Activated CD8-positive, alpha-beta T cell treated with anti-CD3 and anti-CD28 coated beads for 36 hours (primary cell): ENCODE results near the gene PTPRH. TPM values are rescaled to one million over a fixed set of nuclear protein-coding genes. Genes with fewer than 3 reads are reported as not detected.
A peak's percentile ranks its signal among the peaks of the same experiment; 100 is the strongest.
"Not testable (repeated sequence)": the region's sequence is repeated elsewhere in the genome, so short reads cannot be mapped to it uniquely, and the experiment has no call there.

Source experiments
- ATAC-seq: fragments of 200-7000 bp; cut with Tn5 transposase; one replicate; pipeline ENCODE4 v1.10.0; 2021; ENCODE audit warnings: mild to moderate bottlenecking, moderate library complexity
- CTCF ChIA-PET: fragments of 350-600 bp; sonication (Branson Sonifier 250); formaldehyde crosslinking; loops from one replicate; lab custom pipeline; 2021; ENCODE audit warnings: antibody characterized with exemption; lab: Charles Lee
- POLR2A ChIA-PET: fragments of 350-600 bp; sonication (Branson Sonifier 250); formaldehyde crosslinking; loops from one replicate; lab custom pipeline; 2021; ENCODE audit warnings: antibody characterized with exemption; lab: Charles Lee
- DNase-seq: peaks from one replicate; pipeline ENCODE4 v3.0.0-alpha.2; 2020
- H3K27ac Mint-ChIP-seq: one replicate; pipeline ENCODE4 v1.8.0; 2021; ENCODE audit warnings: mild to moderate bottlenecking, mixed read lengths
- H3K27me3 Mint-ChIP-seq: one replicate; pipeline ENCODE4 v1.8.0; 2021; ENCODE audit warnings: mixed read lengths
- H3K36me3 Mint-ChIP-seq: one replicate; pipeline ENCODE4 v1.8.0; 2021; ENCODE audit warnings: low read depth, mixed read lengths
- H3K4me1 Mint-ChIP-seq: one replicate; pipeline ENCODE4 v1.8.0; 2021; ENCODE audit warnings: low read depth, mixed read lengths
- H3K4me3 Mint-ChIP-seq: one replicate; pipeline ENCODE4 v1.8.0; 2021; ENCODE audit warnings: mild to moderate bottlenecking, moderate library complexity, mixed read lengths
- H3K9me3 Mint-ChIP-seq: one replicate; pipeline ENCODE4 v1.8.0; 2021; ENCODE audit warnings: mixed read lengths
- intact Hi-C: fragments of 100-400 bp; cut with micrococcal nuclease; formaldehyde crosslinking; loops from one replicate; pipeline ENCODE4 v1.10.0; 2022
- total RNA-seq, 2 experiments: library from RNA; stranded (reverse); gene quantifications; one replicate each; pipeline ENCODE4 v1.2.3, GENCODE V29; 2021
- TF ChIP-seq, protein P1 (sequence below): fragments of 200-600 bp; IDR thresholded peaks from one replicate; pipeline ENCODE4 v1.8.0; 2022; ENCODE audit warnings: antibody characterized with exemption, mild to moderate bottlenecking

Gene PTPRH
- total RNA-seq, 2 experiments from 2014 or later = not detected

DNA sequence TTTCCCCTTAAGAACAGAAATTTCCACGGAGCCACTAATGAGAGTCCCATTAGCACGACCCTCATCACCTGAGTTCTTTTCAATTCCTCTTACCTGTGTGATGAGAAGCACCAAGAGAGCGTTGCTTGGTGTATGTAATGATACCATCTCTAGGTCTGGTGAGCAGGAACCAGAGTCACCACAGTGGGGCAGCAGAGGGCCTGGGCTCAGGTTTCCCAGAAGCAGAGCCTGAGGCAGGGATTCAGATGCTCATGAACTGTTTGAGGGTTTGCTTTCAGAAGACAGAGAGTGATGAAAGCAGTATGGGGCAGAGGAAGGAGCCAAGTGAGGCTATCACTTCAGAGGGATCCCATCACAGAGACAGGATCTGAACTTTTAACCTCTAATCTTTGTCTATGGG is 3.1 kb upstream of the PTPRH start:
- ATAC-seq = peak; percentile 27
- DNase-seq = peak; percentile 76
- POLR2A ChIA-PET = no interaction called here
- H3K4me1 Mint-ChIP-seq = peaks cover 11% of the 10 kb centered on the region
- peaks cover 8% of the 10 kb centered on the region for H3K9me3 Mint-ChIP-seq
- peaks cover 3% of the 10 kb centered on the region for H3K36me3 Mint-ChIP-seq
- H3K4me3 Mint-ChIP-seq = no peak overlapping the region
- CTCF ChIA-PET = no interaction called here
- peaks cover 25% of the 10 kb centered on the region for H3K27me3 Mint-ChIP-seq
- no peak overlapping the region for H3K27ac Mint-ChIP-seq
- TF ChIP-seq, protein P1, sequence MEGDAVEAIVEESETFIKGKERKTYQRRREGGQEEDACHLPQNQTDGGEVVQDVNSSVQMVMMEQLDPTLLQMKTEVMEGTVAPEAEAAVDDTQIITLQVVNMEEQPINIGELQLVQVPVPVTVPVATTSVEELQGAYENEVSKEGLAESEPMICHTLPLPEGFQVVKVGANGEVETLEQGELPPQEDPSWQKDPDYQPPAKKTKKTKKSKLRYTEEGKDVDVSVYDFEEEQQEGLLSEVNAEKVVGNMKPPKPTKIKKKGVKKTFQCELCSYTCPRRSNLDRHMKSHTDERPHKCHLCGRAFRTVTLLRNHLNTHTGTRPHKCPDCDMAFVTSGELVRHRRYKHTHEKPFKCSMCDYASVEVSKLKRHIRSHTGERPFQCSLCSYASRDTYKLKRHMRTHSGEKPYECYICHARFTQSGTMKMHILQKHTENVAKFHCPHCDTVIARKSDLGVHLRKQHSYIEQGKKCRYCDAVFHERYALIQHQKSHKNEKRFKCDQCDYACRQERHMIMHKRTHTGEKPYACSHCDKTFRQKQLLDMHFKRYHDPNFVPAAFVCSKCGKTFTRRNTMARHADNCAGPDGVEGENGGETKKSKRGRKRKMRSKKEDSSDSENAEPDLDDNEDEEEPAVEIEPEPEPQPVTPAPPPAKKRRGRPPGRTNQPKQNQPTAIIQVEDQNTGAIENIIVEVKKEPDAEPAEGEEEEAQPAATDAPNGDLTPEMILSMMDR = peak; percentile 51
- intact Hi-C loops = no loop called here

DNA sequence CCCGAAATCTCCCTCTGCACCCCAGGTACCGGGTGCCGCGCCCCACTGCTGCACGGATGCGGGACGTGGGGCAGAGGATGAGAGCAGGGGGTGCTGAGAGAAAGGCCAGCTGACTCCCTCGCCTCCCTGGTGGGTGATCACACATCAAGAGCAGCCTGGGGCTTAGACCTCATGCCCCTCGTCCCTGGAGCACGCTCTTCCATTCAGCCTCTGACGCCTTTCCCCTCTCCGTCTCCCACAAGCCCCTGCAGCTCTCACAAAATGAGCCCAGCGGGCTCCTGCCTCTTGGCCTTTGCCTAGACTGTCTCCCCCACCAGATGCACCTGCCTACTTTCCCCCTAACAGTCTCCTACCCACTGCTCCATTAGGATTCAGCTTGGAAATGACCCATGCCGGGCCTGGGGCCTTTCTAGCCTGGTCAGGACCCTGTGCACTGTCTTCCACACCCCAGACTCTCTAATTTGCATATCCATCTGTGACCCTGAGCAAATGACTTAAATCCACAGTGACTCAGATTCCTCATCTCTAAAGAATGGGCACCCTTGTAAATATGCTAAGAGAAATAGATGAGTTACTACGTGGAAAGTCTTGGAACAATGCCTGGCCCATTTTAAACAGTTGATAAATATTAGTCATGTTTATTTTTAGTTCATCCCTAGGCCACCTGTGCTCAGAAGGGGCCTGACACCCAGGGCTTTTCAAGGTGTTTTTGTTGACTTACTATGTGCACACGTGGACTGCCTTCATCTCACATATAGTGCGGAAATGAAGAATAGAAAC is 582 bp upstream of the PTPRH start:
- ChIA-PET CTCF (interaction anchor here (0.6 kb wide), 1 partner anchor 280 kb away, joined by 3 read pairs; no protein-coding TSS in a partner anchor), POLR2A (interaction anchor here (0.6 to 1.3 kb wide), 2 partner anchors 10 to 235 kb away, joined by 4 read pairs; no protein-coding TSS in a partner anchor)
- TF ChIP-seq, protein P1 = no peak
- Mint-ChIP-seq H3K4me1 (peaks cover 3% of the 10 kb centered on the region), H3K36me3 (peaks cover 3% of the 10 kb centered on the region), H3K27me3 (peaks cover 29% of the 10 kb centered on the region), H3K9me3 (peaks cover 8% of the 10 kb centered on the region), H3K27ac (no peak overlapping the region), H3K4me3 (no peak overlapping the region)
- DNase-seq (no peak), ATAC-seq (no peak)
- intact Hi-C loops = no loop called here

DNA sequence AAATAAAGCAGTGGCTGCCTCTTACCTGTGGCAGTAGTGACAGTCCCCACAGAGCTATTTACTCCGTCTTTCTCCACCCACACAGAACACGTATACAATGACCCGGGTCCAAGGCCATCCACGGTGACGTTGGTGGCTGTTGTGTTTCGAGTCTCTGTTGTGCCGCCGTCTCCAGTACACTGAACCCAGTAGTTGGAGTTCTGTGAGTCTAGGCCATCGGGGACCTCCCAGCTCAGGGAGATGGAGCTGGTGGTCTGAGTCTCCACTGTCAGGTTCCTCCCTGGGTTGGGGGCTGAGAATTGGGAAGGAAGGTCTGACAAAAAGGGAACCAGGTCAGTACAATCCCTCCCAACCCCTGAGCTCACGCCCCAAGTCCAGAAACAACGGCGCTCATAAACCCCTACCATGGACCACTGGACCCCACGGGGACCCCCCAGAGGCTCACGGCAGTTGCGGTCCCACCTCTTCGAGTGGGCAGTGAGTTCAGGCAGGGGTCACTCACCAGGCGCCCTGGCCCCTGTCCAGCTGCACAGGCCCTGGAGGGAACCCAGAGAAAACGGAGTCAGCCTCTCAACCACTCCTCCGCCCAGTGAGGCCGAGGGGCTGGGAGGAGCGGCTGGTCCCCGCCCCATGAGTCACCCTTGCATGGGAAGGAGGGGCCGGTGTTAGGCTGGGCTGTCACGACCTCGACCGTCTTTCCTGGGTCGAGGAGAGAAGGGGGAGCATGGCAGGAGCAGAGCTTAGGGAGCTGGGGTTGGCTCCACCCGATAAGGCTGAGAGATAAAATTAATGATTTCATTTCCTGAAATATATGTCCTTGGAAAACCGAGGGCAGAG is 2.4 kb downstream of the PTPRH start:
- DNase-seq (peak; percentile 76), ATAC-seq (peak; percentile 99)
- Mint-ChIP-seq H3K27ac (no peak overlapping the region), H3K4me1 (peaks cover 3% of the 10 kb centered on the region), H3K27me3 (peaks cover 29% of the 10 kb centered on the region), H3K9me3 (no peaks in the 10 kb centered on the region), H3K4me3 (no peak overlapping the region), H3K36me3 (no peaks in the 10 kb centered on the region)
- intact Hi-C loops = no loop called here
- TF ChIP-seq, protein P1 = no peak
- POLR2A ChIA-PET = no interaction called here
- CTCF ChIA-PET = no interaction called here

DNA sequence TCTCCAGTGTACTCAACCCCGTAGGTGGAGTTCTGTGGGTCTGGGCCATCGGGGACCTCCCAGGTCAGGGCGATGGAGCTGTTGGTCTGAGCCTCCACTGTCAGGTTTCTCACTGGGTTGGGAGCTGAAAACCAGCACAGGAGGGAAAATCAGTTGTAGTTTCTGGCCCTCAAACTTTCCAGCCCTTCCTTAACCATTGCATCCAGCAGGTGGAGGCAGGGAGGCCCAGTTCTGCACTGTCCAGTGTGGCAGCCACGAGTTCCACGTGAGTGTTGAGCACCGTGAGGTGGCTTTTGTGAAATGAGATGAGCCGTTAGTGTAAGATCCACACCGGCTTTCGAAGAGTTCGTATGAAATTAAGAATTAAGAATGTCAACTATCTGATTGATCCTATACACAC is 7.1 kb downstream of the PTPRH start:
- H3K36me3 Mint-ChIP-seq, intact Hi-C loops, H3K4me1 Mint-ChIP-seq, DNase-seq, H3K4me3 Mint-ChIP-seq, ATAC-seq, H3K9me3 Mint-ChIP-seq, H3K27ac Mint-ChIP-seq, CTCF ChIA-PET: not testable (repeated sequence)
- peaks cover 24% of the 10 kb centered on the region for H3K27me3 Mint-ChIP-seq
- POLR2A ChIA-PET = interaction anchor here (0.7 kb wide), 1 partner anchor 17 kb away, joined by 3 read pairs; no protein-coding TSS in a partner anchor

DNA sequence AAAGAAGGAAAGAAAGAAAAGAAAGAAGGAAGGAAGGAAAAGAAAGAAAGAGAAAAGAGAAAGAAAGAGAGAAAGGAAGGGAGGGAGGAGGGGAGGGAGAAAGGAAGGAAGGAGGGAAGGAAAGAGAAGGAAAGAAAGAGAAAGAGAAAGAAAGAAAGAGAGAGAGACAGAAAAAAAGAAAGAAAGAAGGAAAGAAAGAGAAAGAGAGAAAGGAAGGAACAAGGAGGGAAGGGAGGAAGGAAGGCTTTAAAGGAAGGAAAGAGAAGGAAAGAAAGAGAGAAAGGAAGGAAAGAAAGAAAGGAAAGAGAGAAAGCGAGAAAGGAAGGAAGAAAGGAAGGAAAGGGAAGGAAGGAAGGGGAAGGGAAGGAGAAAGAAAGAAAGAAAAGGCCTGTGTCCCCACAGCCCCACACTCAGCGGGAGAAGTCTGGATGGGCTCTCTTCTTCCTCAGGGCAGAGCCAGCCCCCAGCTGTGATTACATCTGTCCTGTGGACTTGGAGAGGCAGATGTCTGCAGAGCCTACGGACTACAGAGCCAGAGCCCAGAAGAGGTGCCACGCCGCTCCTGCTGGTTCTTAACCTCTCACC is 9.6 kb downstream of the PTPRH start:
- ATAC-seq (no peak), DNase-seq (no peak)
- intact Hi-C loops = no loop called here
- POLR2A ChIA-PET = no interaction called here
- Mint-ChIP-seq H3K9me3 (no peaks in the 10 kb centered on the region), H3K27me3 (peaks cover 13% of the 10 kb centered on the region), H3K4me1 (no peaks in the 10 kb centered on the region), H3K27ac (no peak overlapping the region), H3K4me3 (no peak overlapping the region), H3K36me3 (no peaks in the 10 kb centered on the region)
- CTCF ChIA-PET = no interaction called here
- TF ChIP-seq, protein P1 = no peak
